Measurements from ENCODE around the gene KCNMA1.

GRCh38 chr10:77594471-77594783, 43.2 kb downstream of the KCNMA1 start:
- TF ChIP-seq POLR2A (IDR thresholded peaks at IDR 0.05) = no peak
- no peak for TF ChIP-seq CTCF (IDR thresholded peaks at IDR 0.05)
